Measurements from ENCODE around the gene ZNF652.

- no peak for TF ChIP-seq CTCF (IDR thresholded peaks at IDR 0.05; ENCODE audit: low read length)
- no peak for TF ChIP-seq EZH2 (IDR thresholded peaks at IDR 0.05; ENCODE audit: borderline replicate concordance, low read length)
Measured at GRCh38 chr17:49404906-49405305, 42.9 kb upstream of the ZNF652 start.

All from OCI-LY1 (cell line).